OCI-LY3 (cell line): Measurements from ENCODE around the gene MRAS.
"Not testable (repeated sequence)": the region's sequence is repeated elsewhere in the genome, so short reads cannot be mapped to it uniquely, and the experiment has no call there.

ENCODE experiments used
- H2AFZ ChIP-seq: fragments of 200-600, 300-600 bp; shearing (Covaris generic); 2 replicates; pipeline ENCODE4 v1.6.0; 2014; ENCODE audit warnings: antibody characterized with exemption, low read depth, low read length
- H3K27ac ChIP-seq: fragments of 200-600, 300-600 bp; sonication (generic); 2 replicates; pipeline ENCODE4 v1.5.1; 2014; ENCODE audit warnings: mild to moderate bottlenecking, low read length, moderate library complexity, mixed read lengths
- H3K27me3 ChIP-seq: fragments of 200-600, 300-600 bp; sonication (generic); 2 replicates; pipeline ENCODE4 v1.6.1; 2014; ENCODE audit warnings: low read depth, low read length, mixed read lengths
- H3K36me3 ChIP-seq: fragments of 200-600, 300-600 bp; sonication (generic); replicated peaks from 2 replicates; pipeline ENCODE3; 2014; ENCODE audit warnings: low read depth, low read length, mixed read lengths
- H3K4me1 ChIP-seq: fragments of 300-600, 200-600 bp; sonication (generic); 2 replicates; pipeline ENCODE4 v1.6.1; 2014; ENCODE audit warnings: low read length, mixed read lengths
- H3K4me2 ChIP-seq: fragments of 200-600, 300-600 bp; sonication (generic); 2 replicates; pipeline ENCODE4 v1.6.1; 2014; ENCODE audit warnings: low read length, mixed read lengths
- H3K4me3 ChIP-seq: fragments of 300-600, 200-600 bp; sonication (generic); 2 replicates; pipeline ENCODE4 v1.5.1; 2014; ENCODE audit warnings: antibody characterized with exemption, mild to moderate bottlenecking, low read length, moderate library complexity
- H3K79me2 ChIP-seq: fragments of 300-600, 200-600 bp; shearing (Covaris generic); 2 replicates; pipeline ENCODE4 v1.6.1; 2014; ENCODE audit warnings: mild to moderate bottlenecking, low read length, mixed read lengths
- H3K9ac ChIP-seq: fragments of 300-600, 200-600 bp; shearing (Covaris generic); 2 replicates; pipeline ENCODE4 v1.6.0; 2014; ENCODE audit warnings: mild to moderate bottlenecking, low read length, moderate library complexity
- H3K9me3 ChIP-seq: fragments of 200-600, 300-600 bp; shearing (Covaris generic); 2 replicates; pipeline ENCODE4 v1.6.1; 2014; ENCODE audit warnings: low read length, mixed read lengths; ENCODE audit not compliant: insufficient read depth
- H4K20me1 ChIP-seq: fragments of 200-600, 300-600 bp; sonication (generic); 2 replicates; pipeline ENCODE4 v1.6.1; 2016; ENCODE audit warnings: low read length, mixed read lengths; ENCODE audit not compliant: insufficient read depth
- CTCF ChIP-seq: fragments of 200-600, 300-600 bp; sonication (generic); IDR thresholded peaks from 2 replicates; pipeline ENCODE4 v1.5.1; 2014; ENCODE audit warnings: antibody characterized with exemption, low read length, low read depth
- EZH2phosphoT487 ChIP-seq: fragments of 200-600 bp; shearing (Covaris generic); IDR thresholded peaks from 2 replicates; pipeline ENCODE4 v1.6.1; 2018; ENCODE audit warnings: antibody characterized with exemption, mixed run types, low read depth

Gene MRAS

DNA sequence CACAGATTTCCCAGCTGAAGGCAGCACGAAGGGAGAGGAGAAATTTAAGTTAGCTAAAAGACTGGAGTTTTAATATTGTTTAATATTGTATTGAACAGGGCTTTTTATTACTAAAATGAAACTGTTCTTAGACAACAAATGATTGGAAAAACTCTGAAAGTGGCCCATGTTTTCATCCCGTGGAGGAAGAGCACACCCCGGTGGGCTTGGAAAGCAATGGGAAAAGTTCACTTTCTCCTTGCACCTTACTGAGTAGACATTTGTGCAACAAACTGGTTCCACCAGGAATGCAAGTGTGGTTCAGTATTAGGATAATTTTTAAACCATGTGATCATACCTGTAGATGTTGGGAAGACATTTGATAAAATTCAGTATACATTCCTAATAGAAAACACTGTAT, 77.8 kb downstream of the MRAS start:
- Histone ChIP-seq H4K20me1 (no peaks in the 10 kb centered on the region), H3K4me3 (no peak overlapping the region), H3K4me2 (no peak overlapping the region), H3K27ac (no peak overlapping the region), H3K4me1 (no peaks in the 10 kb centered on the region), H2AFZ (no peak overlapping the region), H3K9me3 (no peaks in the 10 kb centered on the region), H3K79me2 (no peaks in the 10 kb centered on the region), H3K27me3 (peaks cover 4% of the 10 kb centered on the region), H3K36me3 (no peaks in the 10 kb centered on the region), H3K9ac (no peak overlapping the region)
- TF ChIP-seq EZH2phosphoT487 = no peak
- TF ChIP-seq CTCF = peak; percentile 36

DNA sequence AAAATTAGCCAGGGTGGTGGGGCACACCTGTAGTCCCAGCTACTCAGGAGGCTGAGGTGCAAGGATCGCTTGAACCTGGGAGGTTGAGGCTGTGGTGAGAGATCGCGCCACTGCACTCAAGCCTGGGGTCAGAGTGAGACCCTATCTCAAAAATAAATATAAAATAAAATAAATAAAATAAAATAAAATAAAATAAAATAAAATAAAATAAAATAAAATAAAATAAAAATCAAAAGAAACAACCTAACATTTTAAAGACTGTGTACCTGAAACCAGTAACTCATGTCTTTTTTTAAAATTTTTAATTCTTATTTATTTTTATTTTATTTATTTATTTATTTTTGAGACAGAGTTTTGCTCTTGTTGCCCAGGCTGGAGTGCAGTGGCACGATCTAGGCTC, 78.4 kb downstream of the MRAS start:
- not testable (repeated sequence) for H4K20me1 ChIP-seq, H2AFZ ChIP-seq

GRCh38 chr3:138429665-138430064, 81.3 kb downstream of the MRAS start:
- no peaks in the 10 kb centered on the region for H3K9me3 ChIP-seq
- H3K4me2 ChIP-seq = no peak overlapping the region
- H3K27me3 ChIP-seq = peaks cover 12% of the 10 kb centered on the region
- no peak overlapping the region for H3K4me3 ChIP-seq
- no peak overlapping the region for H2AFZ ChIP-seq
- TF ChIP-seq EZH2phosphoT487 (no peak), CTCF (no peak)
- no peaks in the 10 kb centered on the region for H3K79me2 ChIP-seq
- H3K36me3 ChIP-seq = no peaks in the 10 kb centered on the region
- H3K9ac ChIP-seq = no peak overlapping the region
- H4K20me1 ChIP-seq = no peaks in the 10 kb centered on the region
- H3K4me1 ChIP-seq = no peaks in the 10 kb centered on the region
- H3K27ac ChIP-seq = no peak overlapping the region

More for the DNA sequence above, 78.4 kb downstream of the MRAS start:
- not testable (repeated sequence) for H3K4me3 ChIP-seq, H3K4me2 ChIP-seq, H3K79me2 ChIP-seq, H3K36me3 ChIP-seq, H3K27ac ChIP-seq, H3K27me3 ChIP-seq, H3K9ac ChIP-seq, H3K9me3 ChIP-seq, H3K4me1 ChIP-seq

DNA sequence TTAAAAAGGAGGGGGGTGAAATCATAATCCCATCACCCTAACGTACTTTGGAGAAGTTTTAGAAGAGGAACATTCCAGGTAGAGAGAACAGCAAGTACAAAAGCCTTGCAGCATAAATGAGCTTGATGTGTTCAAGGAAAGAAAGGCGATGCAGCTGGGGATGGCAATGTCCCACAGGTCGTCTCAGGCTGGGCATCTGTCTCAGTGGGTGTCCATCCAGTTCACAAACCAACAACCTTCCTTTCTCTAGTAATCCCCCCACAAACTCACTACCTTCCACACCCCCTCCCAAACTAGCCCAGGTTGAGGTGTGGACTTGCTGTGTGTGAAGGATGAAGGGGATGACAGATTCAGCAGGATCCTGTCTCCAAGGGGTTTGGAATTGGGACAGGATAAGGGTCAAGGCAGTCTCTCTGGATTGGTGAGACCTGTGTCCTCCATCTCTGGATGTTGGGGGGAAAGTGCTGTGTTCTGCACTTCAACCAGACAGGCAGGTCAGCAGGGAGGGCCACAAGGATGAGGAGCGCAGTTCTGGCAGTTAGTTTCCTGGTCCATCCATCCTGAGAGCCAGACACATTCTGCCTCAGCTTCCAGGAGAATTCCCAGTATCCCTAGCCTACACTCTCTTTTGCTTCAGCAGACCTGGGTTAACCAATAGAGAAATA, 84.3 kb downstream of the MRAS start:
- no peaks in the 10 kb centered on the region for H4K20me1 ChIP-seq
- H3K4me1 ChIP-seq = no peaks in the 10 kb centered on the region
- H3K36me3 ChIP-seq = no peaks in the 10 kb centered on the region
- no peaks in the 10 kb centered on the region for H3K9me3 ChIP-seq
- H3K27ac ChIP-seq = no peak overlapping the region
- peaks cover 12% of the 10 kb centered on the region for H3K27me3 ChIP-seq
- no peak for TF ChIP-seq CTCF
- TF ChIP-seq EZH2phosphoT487 = no peak
- H3K9ac ChIP-seq = no peak overlapping the region
- no peak overlapping the region for H3K4me3 ChIP-seq
- no peaks in the 10 kb centered on the region for H3K79me2 ChIP-seq
- no peak overlapping the region for H2AFZ ChIP-seq
- no peak overlapping the region for H3K4me2 ChIP-seq
